Caco-2 (cell line): Measurements from ENCODE around the gene CGB7. TPM values are rescaled to one million over a fixed set of nuclear protein-coding genes. Genes with fewer than 3 reads are reported as not detected.
"Not testable (repeated sequence)": the region's sequence is repeated elsewhere in the genome, so short reads cannot be mapped to it uniquely, and the experiment has no call there.

Source experiments
- BruUV-seq: library from RNA; stranded (reverse); fragments of 400-500 nt; replicated peaks from 2 replicates; lab custom pipeline; 2021; lab: Mats Ljungman, UMichigan
- CTCF ChIA-PET: fragments of 300-600 bp; sonication (Branson Sonifier 250); formaldehyde crosslinking; loops from one replicate; lab custom pipeline; 2022; ENCODE audit warnings: antibody characterized with exemption; lab: Charles Lee
- POLR2A ChIA-PET: fragments of 300-600 bp; sonication (Branson Sonifier 250); formaldehyde crosslinking; loops from one replicate; lab custom pipeline; 2022; ENCODE audit warnings: antibody characterized with exemption; lab: Charles Lee
- DNase-seq, 2 experiments: peaks; one replicate each; pipeline versions ENCODE4 v3.0.0 to v3.0.0-alpha.2; 2020 to 2022
- H3K27me3 ChIP-seq: replicated peaks from 2 replicates; pipeline ENCODE4 v1.6.0; 2011; ENCODE audit warnings: low read length; ENCODE audit not compliant: control insufficient read depth, insufficient read depth
- H3K36me3 ChIP-seq: 2 replicates; pipeline ENCODE4 v1.5.1; 2011; ENCODE audit warnings: low read length; ENCODE audit not compliant: control insufficient read depth, insufficient read depth
- H3K4me1 ChIP-seq: fragments of 250-450 bp; sonication (Bioruptor Pico); 2 replicates; pipeline ENCODE4 v1.5.1; 2020; ENCODE audit warnings: mild to moderate bottlenecking
- H3K4me3 ChIP-seq: 2 replicates; pipeline ENCODE4 v1.5.1; 2011; ENCODE audit warnings: low read depth, mild to moderate bottlenecking, control low read depth, low read length
- H3K9me3 ChIP-seq: fragments of 250-450 bp; sonication (Bioruptor Pico); 2 replicates; pipeline ENCODE4 v1.5.1; 2020; ENCODE audit warnings: mild to moderate bottlenecking, moderate library complexity
- H3K27ac Mint-ChIP-seq: one replicate; pipeline ENCODE4 v1.8.0; 2022; ENCODE audit warnings: mixed read lengths; ENCODE audit not compliant: unreplicated experiment
- H3K27me3 Mint-ChIP-seq: one replicate; pipeline ENCODE4 v1.8.0; 2022; ENCODE audit warnings: mixed read lengths; ENCODE audit not compliant: insufficient read depth, unreplicated experiment
- H3K36me3 Mint-ChIP-seq: one replicate; pipeline ENCODE4 v1.8.0; 2022; ENCODE audit warnings: mild to moderate bottlenecking, mixed read lengths; ENCODE audit not compliant: insufficient read depth, unreplicated experiment
- H3K4me1 Mint-ChIP-seq: one replicate; pipeline ENCODE4 v1.8.0; 2022; ENCODE audit warnings: low read depth, mixed read lengths; ENCODE audit not compliant: unreplicated experiment
- H3K4me3 Mint-ChIP-seq: one replicate; pipeline ENCODE4 v1.8.0; 2022; ENCODE audit warnings: mild to moderate bottlenecking, moderate library complexity, mixed read lengths; ENCODE audit not compliant: unreplicated experiment
- H3K9me3 Mint-ChIP-seq: one replicate; pipeline ENCODE4 v1.8.0; 2022; ENCODE audit warnings: mixed read lengths; ENCODE audit not compliant: unreplicated experiment
- CTCF ChIP-seq, 2 experiments: fragments of 200-600 bp in 1 of 2; IDR thresholded peaks; 1 replicate in 1 of 2; 2 replicates in 1 of 2; pipeline versions ENCODE4 v1.5.1 to v1.8.0; 2011 to 2022; ENCODE audit warnings: antibody characterized with exemption in 1 of 2, control low read depth in 1 of 2, inconsistent platforms in 1 of 2, low read depth in 1 of 2, low read length in 1 of 2, mild to moderate bottlenecking in 1 of 2, moderate library complexity in 1 of 2; ENCODE audit not compliant: insufficient read depth in 1 of 2, severe bottlenecking in 1 of 2, unreplicated experiment in 1 of 2
- intact Hi-C: fragments of 100-400 bp; cut with micrococcal nuclease; formaldehyde crosslinking; loops from one replicate; pipeline ENCODE4 v1.10.0; 2022; ENCODE audit not compliant: unreplicated experiment
- total RNA-seq: library from RNA; stranded (reverse); gene quantifications from 2 replicates; pipeline ENCODE4 v1.2.3, GENCODE V29; 2022

CGB7 gene
- total RNA-seq, 1 experiment from 2014 or later = 3.0 TPM

DNA sequence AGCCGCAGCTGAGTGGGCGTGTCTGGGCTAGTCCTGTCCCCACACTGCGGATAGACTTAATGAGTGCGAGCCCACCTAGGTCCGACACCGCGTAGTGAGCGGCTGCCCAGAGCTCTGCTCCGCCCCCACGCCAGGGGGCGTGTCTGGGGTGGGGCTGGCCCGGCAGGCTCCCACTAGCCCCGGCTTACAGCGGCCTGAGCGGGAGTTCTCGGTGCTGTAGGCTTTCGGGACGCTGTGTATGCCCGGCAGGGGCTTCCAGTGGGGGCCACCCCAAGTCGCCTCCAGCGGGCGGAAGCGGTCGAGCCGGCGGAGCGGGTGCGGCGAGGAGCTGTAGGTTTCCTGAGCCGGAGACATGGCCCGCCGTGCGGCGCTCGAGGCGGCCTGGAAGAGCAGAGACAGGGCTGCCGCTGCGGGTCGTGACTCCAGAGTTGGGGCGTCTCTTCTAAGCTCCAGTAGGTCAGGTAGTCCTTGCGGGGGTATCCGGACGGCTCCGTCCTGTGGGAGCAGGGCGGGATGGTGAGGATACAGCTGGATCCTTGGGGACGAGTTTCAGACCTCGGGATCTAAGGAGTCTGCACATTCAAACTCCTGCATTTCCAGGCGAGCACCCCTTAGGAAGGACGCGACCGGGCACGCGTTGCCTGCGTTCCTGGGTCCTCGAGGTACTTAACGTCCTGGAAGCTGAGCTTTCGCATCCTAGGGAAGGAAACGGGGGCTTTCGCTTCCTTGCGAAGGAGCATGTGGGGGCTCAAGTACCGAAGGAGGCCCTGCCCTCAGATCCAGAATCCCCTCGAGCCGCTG is 1.2 kb downstream of the CGB7 start:
- CTCF ChIA-PET = interaction anchor here (0.6 to 2.8 kb wide), 13 partner anchors 9 to 467 kb away, joined by 3 to 16 read pairs (median 4); partner anchors contain the start of genes GYS1, NTF4 and RUVBL2
- Histone ChIP-seq H3K4me3 (peak overlapping the region; percentile 51), H3K36me3 (no peaks in the 10 kb centered on the region), H3K4me1 (no peaks in the 10 kb centered on the region), H3K27me3 (no peaks in the 10 kb centered on the region), H3K9me3 (no peaks in the 10 kb centered on the region)
- H3K27ac Mint-ChIP-seq = no peak overlapping the region
- TF ChIP-seq CTCF (IDR thresholded peaks at IDR 0.05; ENCODE audit: insufficient read depth in 1 of 2, low read depth in 1 of 2, low read length in 1 of 2, severe bottlenecking in 1 of 2, unreplicated experiment in 1 of 2) = peak; percentile 42 to 58
- peak overlapping the region; percentile 73 for H3K4me3 Mint-ChIP-seq
- no TSS peak for BruUV-seq
- H3K4me1 Mint-ChIP-seq = peaks cover 8% of the 10 kb centered on the region
- POLR2A ChIA-PET = interaction anchor here (0.5 to 0.6 kb wide), 2 partner anchors 9 to 445 kb away, joined by 3 read pairs; partner anchors contain the start of gene NTF4
- peaks cover 6% of the 10 kb centered on the region for H3K36me3 Mint-ChIP-seq
- no peaks in the 10 kb centered on the region for H3K9me3 Mint-ChIP-seq
- intact Hi-C loops = loop anchor here (2.0 kb wide), 1 partner anchor 64 kb away; the partner anchor contains the start of genes GYS1 and RUVBL2
- H3K27me3 Mint-ChIP-seq = peaks cover 9% of the 10 kb centered on the region
- DNase-seq = peak; percentile 70 to 83

- H3K27ac Mint-ChIP-seq, POLR2A ChIA-PET: not testable (repeated sequence)
Observed at GRCh38 chr19:49050376-49051033, 7.0 kb downstream of the CGB7 start.

DNA sequence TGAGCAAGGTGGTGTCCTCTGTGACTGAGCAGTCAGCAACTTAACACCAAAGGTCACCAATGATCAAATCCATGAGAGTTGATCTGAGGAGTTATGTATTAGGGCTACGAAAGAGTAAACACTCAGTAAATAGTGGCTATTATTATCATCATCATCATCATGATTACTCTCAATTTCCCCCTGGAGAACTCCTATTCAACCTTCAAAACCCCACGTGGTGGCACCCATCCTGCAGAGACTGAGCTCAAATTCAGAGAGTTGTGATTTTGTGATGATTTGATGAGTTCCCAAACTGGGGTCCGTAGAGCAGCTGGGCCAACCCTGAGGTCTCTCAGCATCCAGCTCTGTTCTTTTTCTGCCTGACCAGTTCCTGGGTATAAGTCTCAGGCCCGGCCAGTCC is 7.7 kb downstream of the CGB7 start:
- not testable (repeated sequence) for H3K4me1 Mint-ChIP-seq, BruUV-seq, H3K27ac Mint-ChIP-seq

More at GRCh38 chr19:49050376-49051033, 7.0 kb downstream of the CGB7 start:
- H3K9me3 Mint-ChIP-seq, H3K4me1 ChIP-seq, CTCF ChIA-PET, intact Hi-C loops, H3K4me3 ChIP-seq, H3K4me1 Mint-ChIP-seq, H3K27me3 Mint-ChIP-seq, H3K9me3 ChIP-seq, H3K4me3 Mint-ChIP-seq, H3K36me3 ChIP-seq, H3K36me3 Mint-ChIP-seq, H3K27me3 ChIP-seq, BruUV-seq: not testable (repeated sequence)
- peak in 1 of 2 experiments; percentile 38 for DNase-seq

DNA sequence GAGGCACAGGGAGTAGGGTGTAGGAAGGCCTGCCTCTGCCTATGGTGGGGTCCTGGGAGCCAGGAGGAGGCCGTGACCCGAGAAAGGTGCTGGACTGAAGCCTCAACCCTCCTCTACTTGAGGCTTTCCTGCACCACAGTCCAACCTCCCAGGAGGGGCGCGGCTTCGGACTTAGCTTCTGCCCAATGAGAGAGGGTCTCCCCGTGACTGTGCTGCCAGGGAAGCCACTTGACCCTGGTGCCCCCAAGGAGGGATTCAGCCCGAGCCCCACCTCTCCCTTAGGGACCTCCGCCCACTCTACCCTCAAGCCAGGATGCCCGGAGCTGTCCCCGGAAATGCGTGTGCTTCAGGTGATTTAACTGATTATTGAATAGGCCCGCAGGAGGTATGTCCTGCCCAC is 8.5 kb downstream of the CGB7 start, which contains the start of gene CGB8:
CGB8 (minus strand) TSS at position 101 of the 400 bp plus-strand sequence. CDS start 372 bp downstream, outside the sequence.
- CTCF ChIA-PET, H3K9me3 Mint-ChIP-seq, H3K27me3 Mint-ChIP-seq, DNase-seq, H3K27me3 ChIP-seq, intact Hi-C loops, H3K36me3 Mint-ChIP-seq, H3K27ac Mint-ChIP-seq, H3K4me3 ChIP-seq, BruUV-seq, H3K36me3 ChIP-seq, H3K4me1 ChIP-seq, H3K9me3 ChIP-seq, H3K4me1 Mint-ChIP-seq, H3K4me3 Mint-ChIP-seq, POLR2A ChIA-PET: not testable (repeated sequence)

More for the DNA sequence above, 7.7 kb downstream of the CGB7 start:
- H3K4me3 Mint-ChIP-seq, H3K9me3 Mint-ChIP-seq, CTCF ChIA-PET, H3K9me3 ChIP-seq, H3K36me3 Mint-ChIP-seq, H3K4me1 ChIP-seq, H3K27me3 ChIP-seq, intact Hi-C loops, POLR2A ChIA-PET, DNase-seq, H3K4me3 ChIP-seq, H3K36me3 ChIP-seq, H3K27me3 Mint-ChIP-seq: not testable (repeated sequence)

DNA sequence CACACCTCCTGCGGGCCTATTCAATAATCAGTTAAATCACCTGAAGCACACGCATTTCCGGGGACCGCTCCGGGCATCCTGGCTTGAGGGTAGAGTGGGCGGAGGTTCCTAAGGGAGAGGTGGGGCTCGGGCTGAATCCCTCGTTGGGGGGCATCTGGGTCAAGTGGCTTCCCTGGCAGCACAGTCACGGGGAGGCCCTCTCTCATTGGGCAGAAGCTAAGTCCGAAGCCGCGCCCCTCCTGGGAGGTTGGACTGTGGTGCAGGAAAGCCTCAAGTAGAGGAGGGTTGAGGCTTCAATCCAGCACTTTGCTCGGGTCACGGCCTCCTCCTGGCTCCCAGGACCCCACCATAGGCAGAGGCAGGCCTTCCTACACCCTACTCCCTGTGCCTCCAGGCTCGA is 14.0 kb downstream of the CGB7 start, which contains the start of gene CGB5:
CGB5 (plus strand) TSS at position 301 of the 400 bp plus-strand sequence. CDS start 362 bp downstream, outside the sequence.
- CTCF ChIA-PET, H3K27ac Mint-ChIP-seq, BruUV-seq: not testable (repeated sequence)

GRCh38 chr19:49042666-49043065 is 14.9 kb downstream of the CGB7 start:
- H3K27ac Mint-ChIP-seq, H3K27me3 Mint-ChIP-seq, H3K9me3 ChIP-seq, POLR2A ChIA-PET, CTCF ChIA-PET, DNase-seq, H3K4me3 Mint-ChIP-seq, H3K4me1 Mint-ChIP-seq, intact Hi-C loops, H3K27me3 ChIP-seq, BruUV-seq, H3K4me3 ChIP-seq, H3K4me1 ChIP-seq, H3K36me3 Mint-ChIP-seq, H3K9me3 Mint-ChIP-seq, H3K36me3 ChIP-seq: not testable (repeated sequence)

More for the DNA sequence above, 14.0 kb downstream of the CGB7 start, which contains the start of gene CGB5:
- H3K4me1 ChIP-seq, POLR2A ChIA-PET, H3K36me3 Mint-ChIP-seq, H3K9me3 ChIP-seq, H3K4me3 ChIP-seq, H3K27me3 Mint-ChIP-seq, intact Hi-C loops, H3K27me3 ChIP-seq, H3K36me3 ChIP-seq, H3K4me1 Mint-ChIP-seq, H3K4me3 Mint-ChIP-seq, H3K9me3 Mint-ChIP-seq, DNase-seq: not testable (repeated sequence)
